Smooth muscle cell (in vitro differentiated cells): ENCODE data around the gene TMPRSS7. TPM values are rescaled to one million over a fixed set of nuclear protein-coding genes. Genes with fewer than 3 reads are reported as not detected.

ENCODE experiments used
- DNase-seq: peaks from one replicate; lab custom pipeline; 2025; ENCODE audit not compliant: unreplicated experiment; lab: John Stamatoyannopoulos, UW
- H2AFZ ChIP-seq: fragments of 200-600 bp; sonication (generic); 2 replicates; pipeline ENCODE4 v1.6.0; 2016; ENCODE audit warnings: antibody characterized with exemption, low read depth, mild to moderate bottlenecking
- H3F3A ChIP-seq: fragments of 200-600 bp; sonication (generic); 2 replicates; pipeline ENCODE4 v1.6.0; 2017; ENCODE audit warnings: antibody characterized with exemption, low read depth
- H3K27ac ChIP-seq: fragments of 200-600 bp; sonication (generic); 2 replicates; pipeline ENCODE4 v1.5.1; 2016; ENCODE audit warnings: low read depth, mild to moderate bottlenecking
- H3K27me3 ChIP-seq: fragments of 200-600 bp; sonication (generic); 2 replicates; pipeline ENCODE4 v1.6.1; 2016; ENCODE audit warnings: low read depth, mild to moderate bottlenecking
- H3K36me3 ChIP-seq: fragments of 200-600 bp; sonication (generic); 2 replicates; pipeline ENCODE4 v1.5.1; 2016; ENCODE audit warnings: low read depth
- H3K4me1 ChIP-seq: fragments of 200-600 bp; sonication (generic); 2 replicates; pipeline ENCODE4 v1.5.1; 2016; ENCODE audit warnings: low read depth
- H3K4me2 ChIP-seq: fragments of 200-600 bp; sonication (generic); 2 replicates; pipeline ENCODE4 v1.6.0; 2016; ENCODE audit warnings: mild to moderate bottlenecking
- H3K4me3 ChIP-seq: fragments of 200-600 bp; sonication (generic); 2 replicates; pipeline ENCODE4 v1.5.1; 2016; ENCODE audit warnings: mild to moderate bottlenecking
- H3K79me2 ChIP-seq: fragments of 200-600 bp; sonication (generic); 2 replicates; pipeline ENCODE4 v1.6.0; 2016; ENCODE audit warnings: low read depth, mild to moderate bottlenecking
- H3K9ac ChIP-seq: fragments of 200-600 bp; sonication (generic); 2 replicates; pipeline ENCODE4 v1.6.0; 2016; ENCODE audit warnings: low read depth
- H3K9me3 ChIP-seq: fragments of 200-600 bp; sonication (generic); replicated peaks from 2 replicates; pipeline ENCODE4 v1.5.1; 2016; ENCODE audit warnings: low read depth
- H4K20me1 ChIP-seq: fragments of 200-600 bp; sonication (generic); 2 replicates; pipeline ENCODE4 v1.6.0; 2016; ENCODE audit warnings: low read depth
- WGBS: methylation state at CpG from one replicate; pipeline ENCODE4 v1.1.7; 2016; ENCODE audit warnings: low lambda C conversion rate; 5-methylcytosine and 5-hydroxymethylcytosine counted together
- polyA plus RNA-seq: library from polyadenylated mRNA; unstranded; fragments of >200 nt; fragmentation: Nextera tagmentation; extraction: Ambion mirVana; gene quantifications from 2 replicates; pipeline ENCODE4 v1.2.1, GENCODE V29; 2016
- total RNA-seq: library from RNA; depleted of rRNA; stranded (reverse); fragments of >200 nt; gene quantifications from 2 replicates; pipeline ENCODE4 v1.2.3, GENCODE V29; 2014
- TF ChIP-seq, protein P1 (sequence below): fragments of 200-600 bp; sonication (generic); IDR thresholded peaks from 2 replicates; pipeline ENCODE4 v1.5.1; 2017; ENCODE audit warnings: borderline replicate concordance, mild to moderate bottlenecking, antibody characterized with exemption; ENCODE audit not compliant: insufficient read depth, poor library complexity, severe bottlenecking

TMPRSS7 gene
- total and polyA plus RNA-seq, 2 experiments from 2014 or later, result not detected

DNA sequence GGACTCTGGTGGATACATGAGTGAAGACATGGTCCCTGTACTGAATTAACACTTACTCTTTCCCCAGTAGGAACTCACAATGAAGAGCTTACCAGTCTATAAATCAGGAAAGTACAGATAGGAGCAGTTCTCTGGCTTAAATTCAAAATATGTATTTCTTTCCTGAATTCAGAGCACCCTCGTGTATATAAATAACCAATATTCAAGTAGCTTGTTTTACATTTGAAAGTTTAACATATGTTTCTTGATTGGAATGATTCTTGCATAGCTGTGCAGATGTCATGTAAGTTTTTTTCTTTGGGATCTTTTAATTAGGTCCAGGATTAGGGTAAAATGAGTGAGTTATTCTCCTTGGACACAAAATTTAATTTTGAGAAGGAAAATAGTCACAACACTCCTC lies 14.8 kb upstream of the TMPRSS7 start:
- Histone ChIP-seq H3K4me1 (no peaks in the 10 kb centered on the region), H3F3A (no peaks in the 10 kb centered on the region), H3K27ac (no peak overlapping the region), H3K4me2 (no peak overlapping the region), H3K9ac (no peak overlapping the region), H3K79me2 (no peaks in the 10 kb centered on the region), H3K36me3 (no peaks in the 10 kb centered on the region), H4K20me1 (no peaks in the 10 kb centered on the region), H3K27me3 (no peaks in the 10 kb centered on the region), H3K4me3 (no peak overlapping the region), H2AFZ (no peak overlapping the region), H3K9me3 (no peaks in the 10 kb centered on the region)
- TF ChIP-seq, protein P1, sequence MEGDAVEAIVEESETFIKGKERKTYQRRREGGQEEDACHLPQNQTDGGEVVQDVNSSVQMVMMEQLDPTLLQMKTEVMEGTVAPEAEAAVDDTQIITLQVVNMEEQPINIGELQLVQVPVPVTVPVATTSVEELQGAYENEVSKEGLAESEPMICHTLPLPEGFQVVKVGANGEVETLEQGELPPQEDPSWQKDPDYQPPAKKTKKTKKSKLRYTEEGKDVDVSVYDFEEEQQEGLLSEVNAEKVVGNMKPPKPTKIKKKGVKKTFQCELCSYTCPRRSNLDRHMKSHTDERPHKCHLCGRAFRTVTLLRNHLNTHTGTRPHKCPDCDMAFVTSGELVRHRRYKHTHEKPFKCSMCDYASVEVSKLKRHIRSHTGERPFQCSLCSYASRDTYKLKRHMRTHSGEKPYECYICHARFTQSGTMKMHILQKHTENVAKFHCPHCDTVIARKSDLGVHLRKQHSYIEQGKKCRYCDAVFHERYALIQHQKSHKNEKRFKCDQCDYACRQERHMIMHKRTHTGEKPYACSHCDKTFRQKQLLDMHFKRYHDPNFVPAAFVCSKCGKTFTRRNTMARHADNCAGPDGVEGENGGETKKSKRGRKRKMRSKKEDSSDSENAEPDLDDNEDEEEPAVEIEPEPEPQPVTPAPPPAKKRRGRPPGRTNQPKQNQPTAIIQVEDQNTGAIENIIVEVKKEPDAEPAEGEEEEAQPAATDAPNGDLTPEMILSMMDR, result no peak
- WGBS, result 88% methylated on average over 1 of the region's 1 CpG
- no peak for DNase-seq

DNA sequence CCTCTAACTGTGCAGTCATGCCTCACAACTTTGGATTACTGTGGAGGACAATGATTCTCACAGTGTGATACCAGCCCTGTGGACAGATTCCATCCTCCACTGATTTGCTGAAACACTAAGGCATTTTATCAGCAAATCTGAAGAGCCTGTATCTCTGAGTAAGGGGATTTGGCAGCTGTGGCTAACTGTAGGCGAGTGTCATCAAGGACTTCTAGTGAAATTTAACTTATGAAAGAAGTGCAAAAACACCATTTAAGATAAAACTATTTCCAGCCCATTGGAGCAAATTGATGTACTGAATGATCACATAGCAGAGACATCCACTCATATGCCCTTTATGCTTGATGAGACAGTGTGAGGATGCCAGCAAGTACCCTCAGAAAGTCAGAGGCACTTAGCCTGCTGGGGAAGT lies 13.9 kb upstream of the TMPRSS7 start:
- no peaks in the 10 kb centered on the region for H3K27me3 ChIP-seq
- no peaks in the 10 kb centered on the region for H3K4me1 ChIP-seq
- 28% methylated on average over 1 of the region's 1 CpG for WGBS
- no peaks in the 10 kb centered on the region for H4K20me1 ChIP-seq
- no peak for DNase-seq
- H3K79me2 ChIP-seq, result no peaks in the 10 kb centered on the region
- H3K4me2 ChIP-seq, result no peak overlapping the region
- TF ChIP-seq, protein P1, result no peak
- H3K9ac ChIP-seq, result no peak overlapping the region
- no peak overlapping the region for H2AFZ ChIP-seq
- no peak overlapping the region for H3K4me3 ChIP-seq
- no peaks in the 10 kb centered on the region for H3F3A ChIP-seq
- no peaks in the 10 kb centered on the region for H3K36me3 ChIP-seq
- H3K9me3 ChIP-seq, result no peaks in the 10 kb centered on the region
- H3K27ac ChIP-seq, result no peak overlapping the region

DNA sequence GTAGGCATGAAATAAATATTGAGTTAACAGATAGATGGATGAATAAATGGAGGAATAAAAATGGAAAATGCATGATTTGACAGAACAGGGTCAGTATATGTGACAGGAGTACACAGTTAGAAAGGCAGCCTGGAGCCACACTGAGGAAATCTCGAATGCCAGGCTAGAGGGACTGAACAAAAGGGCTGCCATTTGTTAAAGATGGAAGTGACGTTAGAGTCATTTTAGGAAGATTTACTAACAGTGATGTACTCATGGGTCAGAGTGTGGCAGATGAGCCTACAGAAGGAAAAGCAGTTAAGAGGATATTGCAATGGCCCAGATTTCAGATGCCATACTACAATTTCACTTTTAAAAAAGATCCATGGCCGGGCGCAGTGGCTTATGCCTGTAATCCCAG lies 7.4 kb upstream of the TMPRSS7 start:
- WGBS, result 98% methylated on average over 4 of the region's 4 CpGs
- no peaks in the 10 kb centered on the region for H3K27me3 ChIP-seq

DNA sequence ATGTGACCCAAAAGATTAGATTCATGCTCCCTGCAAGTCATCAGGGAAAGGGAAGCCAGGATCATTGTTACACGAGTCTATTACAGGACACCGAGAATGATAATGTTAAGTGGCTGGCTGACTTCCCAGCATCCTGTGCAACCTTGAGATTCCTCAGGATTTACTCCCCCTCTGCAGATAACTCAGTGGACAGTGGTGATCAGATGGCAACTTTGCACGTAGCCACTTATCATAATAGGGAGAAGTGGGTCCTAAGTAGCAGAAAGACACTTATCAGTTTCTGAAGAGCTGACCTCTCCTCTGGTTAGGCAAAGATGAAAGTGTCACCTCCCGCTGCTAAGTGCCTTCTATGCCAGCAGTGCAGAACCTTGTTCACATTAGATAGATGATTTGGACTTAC lies 6.7 kb upstream of the TMPRSS7 start:
- no peak overlapping the region for H3K27ac ChIP-seq
- H3K9me3 ChIP-seq, result no peaks in the 10 kb centered on the region
- no peaks in the 10 kb centered on the region for H3F3A ChIP-seq
- no peak overlapping the region for H3K9ac ChIP-seq
- DNase-seq, result no peak
- no peaks in the 10 kb centered on the region for H4K20me1 ChIP-seq
- no peak overlapping the region for H2AFZ ChIP-seq
- no peaks in the 10 kb centered on the region for H3K36me3 ChIP-seq
- no peaks in the 10 kb centered on the region for H3K27me3 ChIP-seq
- H3K79me2 ChIP-seq, result no peaks in the 10 kb centered on the region
- 70% methylated on average over 4 of the region's 4 CpGs for WGBS
- TF ChIP-seq, protein P1, result no peak
- H3K4me2 ChIP-seq, result no peak overlapping the region
- no peaks in the 10 kb centered on the region for H3K4me1 ChIP-seq
- no peak overlapping the region for H3K4me3 ChIP-seq

More for the DNA sequence above, 7.4 kb upstream of the TMPRSS7 start:
- no peaks in the 10 kb centered on the region for H3F3A ChIP-seq
- H3K27ac ChIP-seq, result no peak overlapping the region
- H3K36me3 ChIP-seq, result no peaks in the 10 kb centered on the region
- H3K9ac ChIP-seq, result no peak overlapping the region
- DNase-seq, result no peak
- H3K4me1 ChIP-seq, result no peaks in the 10 kb centered on the region
- no peak overlapping the region for H3K4me3 ChIP-seq
- no peaks in the 10 kb centered on the region for H4K20me1 ChIP-seq
- H3K79me2 ChIP-seq, result no peaks in the 10 kb centered on the region
- H3K4me2 ChIP-seq, result no peak overlapping the region
- no peak overlapping the region for H2AFZ ChIP-seq
- H3K9me3 ChIP-seq, result no peaks in the 10 kb centered on the region
- TF ChIP-seq, protein P1, result no peak
